ENCODE data around the gene ASTN2. TPM values are rescaled to one million over a fixed set of nuclear protein-coding genes. Genes with fewer than 3 reads are reported as not detected.

ASTN2 gene
- total and polyA plus RNA-seq, 2 donors (not counting 3 experiments of a cell fraction or from before 2014, with no cell fraction given) = 1.0 to 1.9 TPM

DNA sequence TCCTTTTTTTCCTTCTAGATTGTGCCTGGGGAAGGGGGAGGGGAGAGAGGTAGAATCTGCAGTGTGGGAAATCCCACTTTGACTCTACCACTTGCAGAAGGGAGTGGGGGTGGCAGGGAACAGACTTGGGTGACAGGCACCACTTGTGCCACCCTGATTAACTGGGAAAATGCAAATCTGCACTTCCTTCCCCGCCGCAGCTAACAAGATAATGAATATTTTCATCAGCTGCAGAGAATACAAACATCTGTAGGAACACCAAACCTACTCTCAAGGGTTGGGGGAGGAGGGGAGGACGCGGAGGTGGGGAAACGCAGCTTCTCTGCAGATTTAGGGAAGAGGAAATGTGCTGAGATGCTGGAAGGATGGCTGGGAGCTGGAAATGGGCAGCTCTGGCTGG lies 654.2 kb downstream of the ASTN2 start:
- Histone ChIP-seq H3K4me3 (replicated peaks in 1 of 3; ENCODE audit: insufficient read depth in 1 of 3, low read depth in 1 of 3, low read length in 3 of 3) (no peak overlapping the region), H3K27me3 (ENCODE audit: control insufficient read depth in 2 of 2, insufficient read depth in 2 of 2, low read length in 2 of 2) (no peaks in the 10 kb centered on the region), H2AFZ (ENCODE audit: low read depth, low read length) (no peak overlapping the region), H3K79me2 (ENCODE audit: control insufficient read depth, insufficient read depth, low read length) (no peaks in the 10 kb centered on the region), H3K9me1 (replicated peaks; ENCODE audit: control insufficient read depth, extremely low read depth, insufficient read depth, low read length) (no peaks in the 10 kb centered on the region), H3K9me3 (replicated peaks; ENCODE audit: control insufficient read depth, insufficient read depth, low read length) (no peaks in the 10 kb centered on the region), H4K20me1 (replicated peaks; ENCODE audit: control insufficient read depth, extremely low read depth, insufficient read depth, low read length) (no peaks in the 10 kb centered on the region), H3K36me3 (ENCODE audit: control insufficient read depth in 2 of 2, extremely low read depth in 1 of 2, insufficient read depth in 2 of 2, low read length in 2 of 2) (no peaks in the 10 kb centered on the region), H3K27ac (ENCODE audit: insufficient read depth, low read depth, low read length) (no peak overlapping the region), H3K9ac (replicated peaks; ENCODE audit: extremely low read depth, insufficient read depth, low read length) (no peak overlapping the region), H3K4me2 (ENCODE audit: insufficient read depth, low read length) (no peak overlapping the region), H3K4me1 (ENCODE audit: control insufficient read depth, extremely low read depth, insufficient read depth, low read length) (no peaks in the 10 kb centered on the region)
- dilution Hi-C loops (cut with MboI; ENCODE audit: extremely low pct_ligation_motif_present, low sequenced_read_pairs) = no loop called here
- FAIRE-seq (no peak), DNase-seq (ENCODE audit: low read depth, low spot score) (no peak)
- intact Hi-C loops (cut with micrococcal nuclease) = no loop called here
- CTCF ChIA-PET = no interaction called here
- no TSS peak for BruUV-seq (replicated peaks)
- no peak for TF ChIP-seq GATA2 (IDR thresholded peaks at IDR 0.05; ENCODE audit: insufficient read depth, insufficient read length, low read depth, low read length)
- no peak for TF ChIP-seq EZH2 (IDR thresholded peaks at IDR 0.05; ENCODE audit: borderline replicate concordance, low read depth, low read length, severe bottlenecking)
- TF ChIP-seq JUN (IDR thresholded peaks at IDR 0.05; ENCODE audit: borderline replicate concordance, insufficient read depth, insufficient read length, low read depth) = no peak
- no peak for TF ChIP-seq FOS (IDR thresholded peaks at IDR 0.05; ENCODE audit: borderline replicate concordance, insufficient read depth, low read length)
- TF ChIP-seq MAX (IDR thresholded peaks at IDR 0.05; ENCODE audit: insufficient read depth, insufficient read length) = no peak
- no peak for TF ChIP-seq POLR2AphosphoS5 (IDR thresholded peaks at IDR 0.05; ENCODE audit: insufficient read depth, low read depth, low read length)
- TF ChIP-seq, protein P1, sequence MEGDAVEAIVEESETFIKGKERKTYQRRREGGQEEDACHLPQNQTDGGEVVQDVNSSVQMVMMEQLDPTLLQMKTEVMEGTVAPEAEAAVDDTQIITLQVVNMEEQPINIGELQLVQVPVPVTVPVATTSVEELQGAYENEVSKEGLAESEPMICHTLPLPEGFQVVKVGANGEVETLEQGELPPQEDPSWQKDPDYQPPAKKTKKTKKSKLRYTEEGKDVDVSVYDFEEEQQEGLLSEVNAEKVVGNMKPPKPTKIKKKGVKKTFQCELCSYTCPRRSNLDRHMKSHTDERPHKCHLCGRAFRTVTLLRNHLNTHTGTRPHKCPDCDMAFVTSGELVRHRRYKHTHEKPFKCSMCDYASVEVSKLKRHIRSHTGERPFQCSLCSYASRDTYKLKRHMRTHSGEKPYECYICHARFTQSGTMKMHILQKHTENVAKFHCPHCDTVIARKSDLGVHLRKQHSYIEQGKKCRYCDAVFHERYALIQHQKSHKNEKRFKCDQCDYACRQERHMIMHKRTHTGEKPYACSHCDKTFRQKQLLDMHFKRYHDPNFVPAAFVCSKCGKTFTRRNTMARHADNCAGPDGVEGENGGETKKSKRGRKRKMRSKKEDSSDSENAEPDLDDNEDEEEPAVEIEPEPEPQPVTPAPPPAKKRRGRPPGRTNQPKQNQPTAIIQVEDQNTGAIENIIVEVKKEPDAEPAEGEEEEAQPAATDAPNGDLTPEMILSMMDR (IDR thresholded peaks at IDR 0.05; ENCODE audit: extremely low read depth in 1 of 2, insufficient read depth in 1 of 2, low read depth in 1 of 2, low read length in 2 of 2) = no peak
- no peak for TF ChIP-seq MYC (IDR thresholded peaks at IDR 0.05; ENCODE audit: low read depth, low read length)
- no peak for TF ChIP-seq POLR2A (IDR thresholded peaks at IDR 0.05; ENCODE audit: low read depth, low read length)
- POLR2A ChIA-PET = no interaction called here

All from endothelial cell of umbilical vein (primary cell).